NB4 (cell line): ENCODE measurements around the gene SEMA3E.

Experiments
- DNase-seq: peaks from one replicate; pipeline ENCODE4 v3.0.0; 2010; ENCODE audit warnings: low read depth
- H3K4me3 ChIP-seq: one replicate; pipeline ENCODE4 v1.5.1; 2011; ENCODE audit warnings: mild to moderate bottlenecking, low read depth, low read length, moderate library complexity
- MYC ChIP-seq: IDR thresholded peaks from 2 replicates; pipeline ENCODE4 v1.6.1; 2011; ENCODE audit warnings: low read depth, low read length
- POLR2A ChIP-seq: IDR thresholded peaks from 2 replicates; pipeline ENCODE4 v1.6.1; 2011; ENCODE audit warnings: mild to moderate bottlenecking; ENCODE audit not compliant: insufficient read length; ENCODE audit errors: extremely low read depth
- TF ChIP-seq, protein P1 (sequence below): IDR thresholded peaks from 2 replicates; pipeline ENCODE4 v1.6.1; 2011; ENCODE audit warnings: low read depth, low read length
- TF ChIP-seq, protein P2 (sequence below): IDR thresholded peaks from one replicate; pipeline ENCODE4 v1.5.1; 2012; ENCODE audit warnings: low read depth, low read length

The SEMA3E gene

DNA sequence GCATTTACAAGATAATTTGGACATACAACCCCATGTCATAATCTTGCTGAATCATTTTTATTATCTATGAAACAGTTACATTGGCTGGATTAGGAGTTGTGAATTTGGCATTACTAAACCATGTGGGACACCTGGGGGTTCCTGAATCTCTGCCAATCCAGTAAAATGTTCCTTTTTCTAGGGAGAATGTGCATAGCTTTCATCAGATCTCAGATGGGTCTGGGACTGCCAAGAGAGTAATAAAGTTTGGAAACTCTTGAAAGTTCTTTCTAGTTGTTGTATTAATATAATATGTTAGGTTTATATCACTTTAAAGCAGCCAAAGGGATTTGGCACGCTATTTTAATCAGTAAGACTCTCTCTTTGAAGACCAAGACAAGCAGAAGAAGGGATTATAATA lies 62.7 kb downstream of the SEMA3E start:
- no peak for TF ChIP-seq POLR2A
- TF ChIP-seq, protein P1, sequence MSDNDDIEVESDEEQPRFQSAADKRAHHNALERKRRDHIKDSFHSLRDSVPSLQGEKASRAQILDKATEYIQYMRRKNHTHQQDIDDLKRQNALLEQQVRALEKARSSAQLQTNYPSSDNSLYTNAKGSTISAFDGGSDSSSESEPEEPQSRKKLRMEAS, result no peak
- TF ChIP-seq MYC, result no peak
- TF ChIP-seq, protein P2, sequence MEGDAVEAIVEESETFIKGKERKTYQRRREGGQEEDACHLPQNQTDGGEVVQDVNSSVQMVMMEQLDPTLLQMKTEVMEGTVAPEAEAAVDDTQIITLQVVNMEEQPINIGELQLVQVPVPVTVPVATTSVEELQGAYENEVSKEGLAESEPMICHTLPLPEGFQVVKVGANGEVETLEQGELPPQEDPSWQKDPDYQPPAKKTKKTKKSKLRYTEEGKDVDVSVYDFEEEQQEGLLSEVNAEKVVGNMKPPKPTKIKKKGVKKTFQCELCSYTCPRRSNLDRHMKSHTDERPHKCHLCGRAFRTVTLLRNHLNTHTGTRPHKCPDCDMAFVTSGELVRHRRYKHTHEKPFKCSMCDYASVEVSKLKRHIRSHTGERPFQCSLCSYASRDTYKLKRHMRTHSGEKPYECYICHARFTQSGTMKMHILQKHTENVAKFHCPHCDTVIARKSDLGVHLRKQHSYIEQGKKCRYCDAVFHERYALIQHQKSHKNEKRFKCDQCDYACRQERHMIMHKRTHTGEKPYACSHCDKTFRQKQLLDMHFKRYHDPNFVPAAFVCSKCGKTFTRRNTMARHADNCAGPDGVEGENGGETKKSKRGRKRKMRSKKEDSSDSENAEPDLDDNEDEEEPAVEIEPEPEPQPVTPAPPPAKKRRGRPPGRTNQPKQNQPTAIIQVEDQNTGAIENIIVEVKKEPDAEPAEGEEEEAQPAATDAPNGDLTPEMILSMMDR, result no peak
- no peak for DNase-seq
- H3K4me3 ChIP-seq, result no peak overlapping the region

DNA sequence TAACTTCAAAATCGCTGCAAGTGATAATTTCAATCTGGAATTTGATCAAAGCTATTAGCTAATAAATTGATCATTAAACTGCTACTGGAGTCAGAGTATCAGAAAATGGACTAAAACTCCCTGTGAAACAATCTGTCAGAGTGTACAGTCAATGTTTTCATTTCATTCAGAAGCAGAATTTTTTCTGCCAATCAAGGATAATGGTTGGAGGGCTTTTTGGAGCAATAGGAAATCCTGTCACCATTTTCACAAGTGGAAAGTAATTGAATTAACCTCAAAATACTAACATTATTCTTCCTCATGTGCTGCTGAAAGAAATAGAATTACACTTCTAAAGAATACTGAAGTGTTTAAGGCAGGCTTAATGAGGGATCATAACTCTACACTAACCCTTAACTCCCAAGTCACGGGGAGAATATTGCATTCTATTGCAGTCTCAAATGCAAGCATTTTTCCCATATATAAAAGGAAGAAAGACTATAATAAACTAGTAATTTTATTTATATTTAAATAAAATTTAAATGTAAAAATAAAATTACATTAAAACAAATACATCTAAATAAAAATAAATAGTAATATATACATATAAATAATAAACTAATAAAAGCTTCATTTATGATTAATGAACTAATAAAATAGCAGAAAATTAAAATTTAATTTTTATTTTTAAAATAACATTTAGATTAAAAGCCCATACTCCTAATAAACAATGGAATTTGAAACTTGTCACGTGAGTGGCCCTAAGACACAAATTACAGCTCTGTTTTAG lies 67.1 kb downstream of the SEMA3E start:
- H3K4me3 ChIP-seq, result no peak overlapping the region
- TF ChIP-seq POLR2A, result no peak
- TF ChIP-seq, protein P2, result no peak
- TF ChIP-seq, protein P1, result no peak
- no peak for TF ChIP-seq MYC
- no peak for DNase-seq

DNA sequence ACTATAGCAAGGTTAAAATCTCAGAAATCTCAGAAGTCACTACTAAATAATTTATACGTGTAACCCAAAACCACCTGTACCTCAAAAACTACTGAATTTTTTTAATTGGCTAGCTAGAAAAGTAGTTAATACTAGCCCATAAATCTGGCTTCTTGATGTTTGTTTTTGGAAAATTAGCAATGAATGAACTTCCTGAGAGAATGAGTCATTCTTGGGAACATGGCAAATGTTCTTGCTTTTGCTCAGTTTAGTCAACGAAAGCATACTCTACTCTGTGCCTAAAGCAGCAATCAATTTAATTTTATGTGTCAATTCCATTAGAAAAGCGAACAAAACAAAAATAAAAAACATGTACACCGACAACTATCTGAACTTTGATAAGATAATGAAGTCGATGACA lies 69.2 kb downstream of the SEMA3E start:
- no peak overlapping the region for H3K4me3 ChIP-seq
- DNase-seq, result no peak
- TF ChIP-seq POLR2A (no peak), MYC (no peak)
- TF ChIP-seq, protein P2, result no peak
- TF ChIP-seq, protein P1, result no peak

DNA sequence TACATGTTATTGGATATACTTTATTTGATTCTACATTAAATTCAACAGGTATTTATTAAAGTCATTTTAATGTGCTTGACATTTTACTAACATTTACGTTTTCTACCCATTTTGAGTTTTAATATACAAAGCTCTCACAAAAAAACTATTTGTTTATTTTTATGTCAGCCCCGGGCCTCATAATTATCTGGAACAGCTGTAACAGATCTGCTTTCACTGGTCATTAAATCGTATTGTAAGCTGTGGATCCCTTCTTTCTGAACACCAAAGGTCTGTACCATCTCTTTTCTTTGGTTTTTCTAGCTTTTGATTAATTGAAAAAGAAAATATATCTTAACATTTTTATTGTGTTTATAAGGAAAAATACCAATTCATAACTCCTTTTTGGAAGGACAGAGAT lies 73.5 kb downstream of the SEMA3E start:
- no peak overlapping the region for H3K4me3 ChIP-seq
- DNase-seq, result no peak
- TF ChIP-seq, protein P1, result no peak
- TF ChIP-seq, protein P2, result no peak
- TF ChIP-seq MYC (no peak), POLR2A (no peak)

DNA sequence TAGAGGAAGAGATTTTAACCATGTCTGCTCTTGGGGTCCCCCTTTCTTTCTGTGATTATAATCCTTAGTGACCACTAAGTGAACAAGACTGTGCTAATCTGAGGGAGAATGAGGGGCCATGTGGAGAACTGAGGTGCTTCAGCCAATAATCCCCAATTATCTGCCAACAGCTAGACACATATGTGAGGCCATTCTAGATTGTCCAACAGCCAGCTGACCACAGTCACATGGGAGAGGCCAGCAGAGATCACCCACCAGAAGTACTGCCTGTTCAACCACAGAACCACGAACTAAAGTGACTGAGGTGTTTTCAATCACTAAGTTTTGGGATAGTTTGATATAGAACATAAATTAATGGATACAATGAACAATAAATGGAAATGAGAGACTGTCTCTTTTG lies 74.3 kb downstream of the SEMA3E start:
- TF ChIP-seq, protein P2, result no peak
- no peak for TF ChIP-seq MYC
- TF ChIP-seq POLR2A, result no peak
- TF ChIP-seq, protein P1, result no peak
- DNase-seq, result no peak
- no peak overlapping the region for H3K4me3 ChIP-seq
